H4 (cell line): ENCODE results near the gene RAB42. TPM values are rescaled to one million over a fixed set of nuclear protein-coding genes. Genes with fewer than 3 reads are reported as not detected.
"Not testable (repeated sequence)": the region's sequence is repeated elsewhere in the genome, so short reads cannot be mapped to it uniquely, and the experiment has no call there.

Experiments used
- DNase-seq: peaks from one replicate; pipeline ENCODE4 v3.0.0-alpha.2; 2015; ENCODE audit warnings: low spot score
- total RNA-seq: library from RNA; depleted of rRNA; stranded (reverse); fragments of >200 nt; shearing (Covaris generic); gene quantifications from 2 replicates; pipeline ENCODE4 v1.2.3, GENCODE V29; 2014; rRNA removed

Gene RAB42
- not detected in 2 replicates for total RNA-seq

DNA sequence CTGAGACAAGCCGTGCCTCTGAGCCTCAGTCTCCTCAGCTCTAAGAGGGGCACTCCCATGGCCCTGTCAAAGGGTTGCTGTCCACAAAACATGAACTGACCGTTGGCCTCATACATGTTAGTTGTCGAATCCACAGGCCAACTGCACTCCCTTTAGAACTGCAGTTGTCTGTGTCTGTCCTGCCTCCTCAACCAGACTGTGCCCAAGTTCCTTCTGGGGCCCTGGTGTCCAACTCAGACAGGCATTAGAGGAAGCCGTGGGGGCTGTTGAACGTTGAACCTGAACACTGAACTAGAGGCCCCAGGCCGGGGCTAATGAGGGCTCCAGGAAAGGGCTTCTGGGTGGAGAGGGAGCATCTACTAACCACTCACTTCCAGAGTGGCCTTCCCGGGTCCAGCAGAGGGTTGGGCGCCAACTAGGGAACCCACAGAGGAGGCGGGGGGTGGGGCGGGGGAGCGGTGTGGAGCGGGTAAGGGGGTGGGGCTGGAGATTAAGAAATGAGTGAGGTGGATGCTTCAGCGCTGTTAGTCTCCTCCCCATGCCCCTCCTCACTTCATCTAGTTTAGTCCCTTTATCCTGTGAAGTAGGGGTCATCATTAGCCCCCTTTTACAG, at the start of gene RAB42:
TSS of gene RAB42 (plus strand) at position 558 of the 613 bp plus-strand sequence. CDS start 247 bp downstream, outside the sequence.
- no peak for DNase-seq

DNA sequence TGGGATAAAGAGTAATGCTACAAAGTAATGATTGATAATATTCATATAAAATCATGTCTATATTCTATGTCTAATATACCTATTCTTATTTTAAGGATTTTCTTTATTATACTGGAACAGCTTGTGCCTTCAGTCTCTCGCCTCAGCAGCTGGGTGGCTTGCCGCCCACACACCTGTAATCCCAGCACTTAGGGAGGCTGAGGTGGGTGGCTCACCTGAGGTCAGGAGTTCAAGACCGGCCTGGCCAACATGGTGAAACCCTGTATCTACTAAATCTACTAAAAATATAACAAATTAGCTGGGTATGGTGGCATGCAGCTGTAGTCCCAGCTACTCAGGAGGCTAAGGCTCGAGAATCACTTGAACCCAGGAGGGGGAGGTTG, 46.8 kb upstream of the RAB42 start:
- DNase-seq, result no peak

DNA sequence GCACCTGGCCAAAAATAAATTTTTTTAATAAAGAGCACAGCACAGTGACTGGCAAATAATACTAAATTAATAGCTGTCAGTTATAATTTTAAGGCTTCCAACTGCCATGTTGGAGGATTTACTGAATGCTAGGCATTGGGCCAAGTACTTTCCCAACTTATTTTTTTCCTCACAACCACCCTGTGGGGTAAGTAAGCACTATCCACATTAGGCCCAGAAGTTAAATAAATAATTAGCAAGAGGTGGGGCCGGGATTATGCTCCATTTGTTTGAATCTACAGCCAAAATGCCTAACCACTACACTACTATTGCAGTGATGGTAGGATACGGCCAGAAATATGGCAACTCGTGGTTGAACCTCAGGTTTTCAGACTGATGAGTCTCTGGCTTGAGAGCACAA, 43.7 kb upstream of the RAB42 start:
- no peak for DNase-seq

GRCh38 chr1:28551381-28551780, 40.7 kb upstream of the RAB42 start:
- no peak for DNase-seq

DNA sequence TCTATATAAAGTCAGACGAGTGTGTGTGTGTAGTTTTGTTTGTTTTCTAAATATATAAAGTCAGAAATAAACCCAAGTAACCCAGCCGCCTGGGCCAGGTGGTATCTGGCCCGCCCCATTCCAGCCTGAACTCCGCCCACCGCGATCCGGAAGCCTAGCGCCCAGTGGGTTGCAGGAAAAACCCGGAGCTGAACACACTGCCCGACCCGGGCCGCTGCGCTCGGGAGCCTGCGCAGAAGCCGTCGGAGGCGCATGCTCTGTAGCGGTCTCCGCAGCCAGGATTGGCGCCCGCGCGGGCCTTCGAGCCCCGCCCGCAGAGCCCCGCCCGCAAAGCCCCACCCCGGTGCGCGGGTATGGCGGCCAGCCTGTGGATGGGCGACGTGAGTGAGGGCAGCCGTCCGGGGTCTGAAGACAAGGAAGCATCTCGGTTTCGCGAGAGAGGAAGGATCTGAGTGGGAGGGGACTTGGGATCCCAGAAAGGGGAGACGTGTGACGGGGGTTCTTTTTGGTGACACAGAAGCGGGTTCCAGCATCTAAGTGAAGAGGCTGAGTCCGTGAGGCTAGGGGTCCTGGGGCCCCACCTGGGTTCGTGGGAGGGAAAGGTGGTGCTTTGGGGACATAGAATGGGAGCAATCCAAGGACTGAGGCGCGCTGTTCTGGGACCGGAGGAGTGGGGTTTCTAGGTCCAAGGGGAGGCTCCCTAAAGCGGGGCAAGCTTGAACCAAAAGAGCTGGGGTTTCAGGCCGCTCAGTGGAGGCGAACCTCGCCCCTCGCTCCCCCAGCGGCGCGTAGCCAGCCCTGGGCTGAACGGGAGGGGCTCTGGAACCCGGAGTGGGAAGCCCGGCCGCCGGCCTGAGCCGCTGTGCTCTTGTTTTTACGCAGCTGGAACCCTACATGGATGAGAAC, 39.1 kb upstream of the RAB42 start, which contains the start of gene TRNAU1AP:
TSS of gene TRNAU1AP (plus strand) at position 328 of the 906 bp plus-strand sequence. CDS start at position 354, 26 bp downstream.
- peak; percentile 91 for DNase-seq

DNA sequence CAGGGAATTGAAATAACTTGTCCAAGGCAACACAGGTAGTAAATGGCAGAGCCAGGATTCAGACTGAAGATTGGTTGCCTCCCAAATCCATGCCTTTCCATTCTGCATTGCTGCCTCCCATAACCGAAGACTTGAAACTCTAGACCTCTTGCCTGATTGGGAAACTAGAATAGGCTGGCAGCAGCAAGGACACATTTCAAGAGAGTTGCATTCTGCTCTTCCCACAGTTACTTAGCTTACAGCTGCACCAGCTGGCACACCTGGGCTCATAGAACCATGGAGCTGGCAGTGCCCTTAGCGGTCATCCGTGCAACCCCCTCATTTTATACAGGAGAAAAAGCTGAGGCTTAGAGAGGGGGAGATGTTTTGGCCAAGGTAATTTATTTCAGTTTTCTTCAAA, 31.2 kb upstream of the RAB42 start:
- no peak for DNase-seq

- no peak for DNase-seq
Observed at GRCh38 chr1:28564310-28564709, 27.8 kb upstream of the RAB42 start.

DNA sequence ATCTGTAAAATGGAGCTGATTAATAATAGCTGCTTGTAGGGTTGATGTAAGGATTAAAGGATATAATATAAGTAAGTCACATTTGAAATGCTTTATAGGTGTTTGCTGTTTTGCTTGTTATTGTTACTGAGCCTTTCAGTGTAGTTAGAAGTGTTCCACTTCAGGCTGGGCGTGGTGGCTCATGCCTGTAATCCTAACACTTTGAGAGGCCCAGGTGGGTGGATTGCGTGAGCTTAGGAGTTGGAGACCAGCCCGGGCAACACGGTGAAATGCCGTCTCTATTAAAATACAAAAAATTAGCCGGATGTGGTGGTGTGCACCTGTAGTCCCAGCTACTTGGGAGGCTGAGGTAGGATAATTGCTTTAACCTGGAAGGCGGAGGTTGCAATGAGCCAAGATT, 27.0 kb upstream of the RAB42 start:
- DNase-seq, result no peak

DNA sequence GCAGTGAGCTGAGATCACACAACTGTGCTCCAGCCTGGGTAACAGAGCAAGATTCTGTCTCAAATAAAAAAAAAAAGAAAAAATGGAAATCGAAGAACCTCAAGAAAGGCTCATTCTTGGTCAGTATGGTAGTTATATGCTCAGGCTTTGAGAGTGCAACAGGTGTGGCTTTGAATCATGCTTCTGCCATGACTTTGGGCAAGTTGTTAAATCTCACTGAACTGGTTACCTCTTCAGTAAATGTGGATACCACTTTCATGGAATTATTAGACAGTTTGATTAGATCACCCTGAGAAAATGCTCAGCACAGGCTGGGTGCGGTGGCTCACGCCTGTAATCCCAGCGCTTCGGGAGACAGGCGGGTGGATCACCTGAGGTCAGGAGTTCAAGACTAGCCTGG, 26.3 kb upstream of the RAB42 start:
- DNase-seq, result no peak

DNA sequence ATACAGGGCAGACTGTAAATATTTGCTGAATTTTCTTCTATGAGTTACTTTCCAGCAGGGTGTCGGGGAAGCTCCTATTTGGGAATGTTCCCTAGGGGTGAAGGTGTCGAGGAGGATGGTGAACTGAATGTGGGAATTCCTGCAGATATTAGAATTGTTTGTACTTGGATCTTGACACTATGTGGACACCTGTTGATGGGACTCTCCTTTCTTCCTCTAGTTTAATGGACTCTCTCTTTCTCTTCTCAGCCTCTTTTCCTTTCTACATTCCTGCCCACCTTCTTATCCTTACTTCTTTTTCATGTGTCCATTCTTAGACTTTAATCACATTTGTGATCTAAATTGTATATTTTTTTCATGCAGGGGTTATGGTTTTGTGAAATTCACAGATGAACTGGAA, 25.1 kb upstream of the RAB42 start:
- DNase-seq, result no peak

GRCh38 chr1:28571911-28572310, 20.2 kb upstream of the RAB42 start:
- no peak for DNase-seq

DNA sequence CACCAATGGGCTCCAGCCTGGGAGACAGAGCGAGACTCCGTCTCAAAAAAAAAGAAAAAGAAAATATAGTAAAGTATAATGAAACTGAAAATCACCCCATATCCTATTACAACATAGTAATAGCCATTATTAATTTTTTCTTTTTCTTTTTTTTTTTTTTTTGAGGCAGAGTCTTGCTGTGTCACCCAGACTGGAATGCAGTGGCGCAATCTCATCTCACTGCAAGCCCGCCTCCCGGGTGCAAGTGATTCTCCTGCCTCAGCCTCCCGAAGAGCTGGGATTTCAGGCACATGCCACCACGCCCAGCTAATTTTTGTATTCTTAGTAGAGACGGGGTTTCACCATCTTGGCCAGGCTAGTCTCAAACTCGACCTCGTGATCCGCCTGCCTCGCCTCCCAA, 19.2 kb upstream of the RAB42 start:
- DNase-seq, result not testable (repeated sequence)

- DNase-seq, result no peak
Observed at GRCh38 chr1:28573564-28573963, 18.5 kb upstream of the RAB42 start.

- no peak for DNase-seq
Observed at GRCh38 chr1:28577052-28577678, 14.9 kb upstream of the RAB42 start.

DNA sequence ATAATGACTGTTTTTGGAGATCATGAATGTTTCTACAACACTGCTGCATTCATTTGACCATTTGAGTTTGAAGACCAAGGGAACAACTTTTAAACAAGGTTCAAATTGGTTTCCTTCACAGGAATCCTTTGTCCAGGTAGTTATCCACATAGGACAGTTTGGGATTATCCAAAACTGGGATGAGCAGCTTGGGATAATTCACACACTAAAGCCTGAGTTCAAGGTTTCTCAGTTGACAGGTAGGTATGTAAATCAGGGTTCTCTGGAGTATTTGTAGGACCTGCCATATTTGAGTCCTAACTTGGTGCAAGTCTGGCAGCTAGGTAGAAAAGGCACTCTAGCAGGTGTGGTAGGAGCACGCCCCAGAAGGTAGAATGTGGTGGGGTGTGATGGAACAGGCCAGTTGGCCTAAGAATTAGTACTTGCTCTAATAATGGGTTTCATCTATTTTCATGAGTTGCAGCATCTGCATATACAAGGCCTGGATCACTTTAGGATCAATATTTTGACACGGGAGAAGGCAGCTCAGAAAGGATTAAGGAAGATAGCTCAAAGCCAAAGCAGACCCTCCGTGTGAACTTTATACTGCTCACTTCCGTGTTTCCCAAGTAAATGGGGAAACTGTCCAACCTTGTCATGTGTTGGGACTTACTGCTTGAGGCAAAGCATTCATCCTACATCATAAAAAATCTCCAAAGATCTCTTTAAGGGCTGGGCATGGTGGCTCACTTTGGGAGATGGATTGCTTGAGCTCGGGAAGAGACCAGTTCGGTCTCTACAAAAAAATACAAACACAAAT, 14.1 kb upstream of the RAB42 start:
- DNase-seq, result no peak

DNA sequence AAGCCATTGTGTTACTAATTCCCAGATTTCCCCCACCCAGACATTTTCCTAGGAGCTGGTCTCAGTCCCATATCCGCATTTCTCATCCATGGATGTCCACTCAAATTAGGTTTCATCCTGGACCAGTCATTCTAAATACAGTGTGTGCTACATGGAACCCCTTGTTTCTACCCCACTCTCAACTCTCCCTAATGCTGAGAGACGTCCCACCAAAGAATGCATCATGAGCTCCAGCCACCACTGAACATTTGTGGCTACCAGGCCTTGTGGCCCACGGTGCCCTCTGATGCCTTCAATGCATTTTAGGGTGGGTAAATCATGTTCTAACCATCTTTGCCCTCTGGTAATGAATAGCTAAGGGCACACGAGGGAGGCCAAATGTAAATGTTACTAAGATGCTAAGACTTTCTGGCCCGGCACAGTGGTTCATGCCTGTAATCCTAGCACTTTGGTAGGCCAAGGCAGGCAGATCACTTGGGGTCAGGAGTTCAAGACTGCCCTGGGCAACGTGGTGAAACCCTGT, 13.3 kb upstream of the RAB42 start:
- no peak for DNase-seq

- no peak for DNase-seq
Observed at GRCh38 chr1:28579401-28579800, 12.7 kb upstream of the RAB42 start.

DNA sequence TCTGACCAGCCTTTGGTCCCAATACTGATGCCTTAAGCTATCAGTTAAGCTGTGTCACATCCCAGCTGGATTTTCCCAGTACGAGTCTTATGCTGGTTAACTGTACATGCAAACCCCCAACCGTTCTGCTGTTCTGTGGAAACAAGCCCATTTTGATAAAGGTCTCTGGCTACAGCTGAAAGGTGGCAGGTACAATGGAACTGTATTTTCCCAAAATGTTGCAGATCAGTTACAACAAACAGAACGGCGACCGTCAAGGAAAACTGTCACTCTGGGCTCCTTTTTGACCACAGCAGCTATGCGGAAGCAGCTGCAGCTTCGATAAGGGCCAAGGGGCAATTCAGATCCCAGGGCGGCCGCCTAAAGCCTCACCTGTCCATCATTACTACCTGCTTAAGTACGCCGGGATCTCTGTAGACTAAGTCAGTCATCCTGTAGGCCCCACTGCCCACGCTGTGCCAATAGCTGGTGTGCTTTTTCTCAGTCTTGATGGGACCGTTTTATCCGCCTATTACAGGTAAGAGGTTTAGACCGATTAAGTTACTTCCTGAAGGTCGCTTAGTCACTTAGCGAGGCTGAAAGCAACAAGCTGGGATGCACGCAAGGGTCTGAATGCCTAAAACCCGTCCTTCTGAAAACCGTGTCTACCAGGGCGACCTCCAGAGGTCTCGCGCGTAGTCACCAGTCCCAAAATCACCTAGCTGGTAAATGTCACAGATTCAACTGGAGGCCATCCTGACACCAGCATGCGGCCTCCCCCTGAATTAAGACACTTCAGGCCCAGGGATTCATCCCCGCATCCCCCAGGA, 11.1 kb upstream of the RAB42 start:
- peak; percentile 56 for DNase-seq

GRCh38 chr1:28581531-28582247, 10.4 kb upstream of the RAB42 start:
- DNase-seq, result peak; percentile 91

DNA sequence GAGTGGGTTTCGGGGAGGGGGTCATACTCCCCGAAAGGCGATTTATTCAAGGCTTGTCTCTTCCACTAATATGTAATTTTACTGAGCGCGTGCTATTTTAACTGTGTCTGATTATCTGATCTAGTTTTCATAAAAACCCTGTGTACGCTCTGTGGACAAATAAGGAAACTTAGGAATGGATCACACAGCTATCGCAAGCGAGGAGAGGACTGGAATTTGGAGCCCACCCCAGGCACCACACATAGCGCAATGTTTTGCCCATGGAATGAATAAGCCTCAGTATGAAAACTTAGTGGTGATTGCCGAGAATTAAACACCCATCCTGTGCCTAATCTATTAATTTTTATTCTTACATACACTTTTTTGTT, 9.8 kb upstream of the RAB42 start:
- no peak for DNase-seq
